Neuron (in vitro differentiated cells): Measurements from ENCODE around the gene SF3B4.

Experiments used
- H2AFZ ChIP-seq: one replicate; pipeline ENCODE4 v1.6.1; 2013; ENCODE audit warnings: low read depth, mild to moderate bottlenecking, inconsistent platforms, low read length, moderate library complexity
- H3K27me3 ChIP-seq: one replicate; pipeline ENCODE4 v1.6.1; 2013; ENCODE audit warnings: low read length; ENCODE audit not compliant: insufficient read depth
- H3K36me3 ChIP-seq: one replicate; pipeline ENCODE4 v1.6.1; 2013; ENCODE audit warnings: low read length; ENCODE audit not compliant: insufficient read depth
- H3K4me1 ChIP-seq: one replicate; pipeline ENCODE4 v1.6.1; 2013; ENCODE audit warnings: low read length; ENCODE audit not compliant: insufficient read depth
- H3K4me3 ChIP-seq: 2 replicates; pipeline ENCODE4 v1.5.1; 2013; ENCODE audit warnings: mild to moderate bottlenecking, low read length, moderate library complexity
- H3K9me3 ChIP-seq: one replicate; pipeline ENCODE4 v1.6.1; 2013; ENCODE audit warnings: low read length

SF3B4 gene

GRCh38 chr1:149927056-149927562 is 494 bp downstream of the SF3B4 start:
- Histone ChIP-seq H2AFZ (no peak overlapping the region), H3K9me3 (no peaks in the 10 kb centered on the region), H3K36me3 (peaks cover 44% of the 10 kb centered on the region), H3K4me1 (peaks cover 25% of the 10 kb centered on the region), H3K27me3 (no peaks in the 10 kb centered on the region), H3K4me3 (peak overlapping the region; percentile 86)

GRCh38 chr1:149926296-149926695 is 1.3 kb downstream of the SF3B4 start:
- H3K4me3 ChIP-seq, result peak overlapping the region; percentile 86
- no peaks in the 10 kb centered on the region for H3K9me3 ChIP-seq
- H3K27me3 ChIP-seq, result no peaks in the 10 kb centered on the region
- peaks cover 25% of the 10 kb centered on the region for H3K4me1 ChIP-seq
- H3K36me3 ChIP-seq, result peaks cover 44% of the 10 kb centered on the region
- no peak overlapping the region for H2AFZ ChIP-seq

- H3K9me3 ChIP-seq, result no peaks in the 10 kb centered on the region
- peaks cover 25% of the 10 kb centered on the region for H3K4me1 ChIP-seq
- H2AFZ ChIP-seq, result no peak overlapping the region
- H3K27me3 ChIP-seq, result no peaks in the 10 kb centered on the region
- no peak overlapping the region for H3K4me3 ChIP-seq
- peaks cover 44% of the 10 kb centered on the region for H3K36me3 ChIP-seq
Measured at GRCh38 chr1:149925751-149926150, 1.9 kb downstream of the SF3B4 start.

GRCh38 chr1:149925345-149925744 is 2.3 kb downstream of the SF3B4 start:
- H3K36me3 ChIP-seq, result peaks cover 44% of the 10 kb centered on the region
- H2AFZ ChIP-seq, result no peak overlapping the region
- H3K27me3 ChIP-seq, result no peaks in the 10 kb centered on the region
- H3K4me3 ChIP-seq, result no peak overlapping the region
- H3K4me1 ChIP-seq, result peaks cover 25% of the 10 kb centered on the region
- H3K9me3 ChIP-seq, result no peaks in the 10 kb centered on the region

- Histone ChIP-seq H3K36me3 (peaks cover 44% of the 10 kb centered on the region), H3K4me1 (peaks cover 24% of the 10 kb centered on the region), H2AFZ (no peak overlapping the region), H3K27me3 (no peaks in the 10 kb centered on the region), H3K4me3 (no peak overlapping the region), H3K9me3 (no peaks in the 10 kb centered on the region)
Measured at GRCh38 chr1:149923626-149924025, 4.0 kb downstream of the SF3B4 start.

- peak within 1 kb of the TSS; percentile 68 for H2AFZ ChIP-seq
- peak within 1 kb of the TSS; percentile 64 for H3K4me3 ChIP-seq
- H3K27me3 ChIP-seq, result no peaks in the 10 kb centered on the region
- H3K36me3 ChIP-seq, result peaks cover 13% of the 10 kb centered on the region
- H3K9me3 ChIP-seq, result no peaks in the 10 kb centered on the region
- peaks cover 19% of the 10 kb centered on the region for H3K4me1 ChIP-seq
Measured at GRCh38 chr1:149917571-149918144, 9.9 kb downstream of the SF3B4 start, which contains the start of gene SV2A. TSS of gene SV2A (minus strand) at chr1:149917844. CDS start at chr1:149913840, 4,004 bp downstream.

- Histone ChIP-seq H3K4me1 (peaks cover 19% of the 10 kb centered on the region), H2AFZ (peak overlapping the region; percentile 68), H3K27me3 (no peaks in the 10 kb centered on the region), H3K36me3 (peaks cover 13% of the 10 kb centered on the region), H3K9me3 (no peaks in the 10 kb centered on the region), H3K4me3 (peak overlapping the region; percentile 64)
Measured at GRCh38 chr1:149916898-149917252, 10.7 kb downstream of the SF3B4 start.

GRCh38 chr1:149916193-149916897 is 11.3 kb downstream of the SF3B4 start:
- no peak overlapping the region for H2AFZ ChIP-seq

GRCh38 chr1:149915429-149916192 is 12.0 kb downstream of the SF3B4 start:
- Histone ChIP-seq H3K9me3 (no peaks in the 10 kb centered on the region), H3K4me1 (peaks cover 19% of the 10 kb centered on the region), H3K4me3 (peak overlapping the region; percentile 64), H3K27me3 (no peaks in the 10 kb centered on the region), H3K36me3 (peaks cover 21% of the 10 kb centered on the region), H2AFZ (no peak overlapping the region)

More at GRCh38 chr1:149916193-149916897, 11.3 kb downstream of the SF3B4 start:
- no peaks in the 10 kb centered on the region for H3K9me3 ChIP-seq
- peaks cover 19% of the 10 kb centered on the region for H3K36me3 ChIP-seq
- H3K27me3 ChIP-seq, result no peaks in the 10 kb centered on the region
- H3K4me3 ChIP-seq, result peak overlapping the region; percentile 64
- peaks cover 19% of the 10 kb centered on the region for H3K4me1 ChIP-seq

GRCh38 chr1:149914545-149914944 is 13.1 kb downstream of the SF3B4 start:
- Histone ChIP-seq H3K9me3 (no peaks in the 10 kb centered on the region), H3K27me3 (no peaks in the 10 kb centered on the region), H2AFZ (no peak overlapping the region), H3K36me3 (peaks cover 28% of the 10 kb centered on the region), H3K4me1 (peaks cover 19% of the 10 kb centered on the region), H3K4me3 (no peak overlapping the region)

- Histone ChIP-seq H3K9me3 (no peaks in the 10 kb centered on the region), H3K4me1 (no peaks in the 10 kb centered on the region), H3K36me3 (peaks cover 40% of the 10 kb centered on the region), H2AFZ (no peak overlapping the region), H3K27me3 (no peaks in the 10 kb centered on the region), H3K4me3 (no peak overlapping the region)
Measured at GRCh38 chr1:149906570-149907075, 21.0 kb downstream of the SF3B4 start.

GRCh38 chr1:149903836-149904491 is 23.6 kb downstream of the SF3B4 start:
- H3K27me3 ChIP-seq, result no peaks in the 10 kb centered on the region
- no peak overlapping the region for H3K4me3 ChIP-seq
- no peaks in the 10 kb centered on the region for H3K9me3 ChIP-seq
- H3K36me3 ChIP-seq, result peaks cover 22% of the 10 kb centered on the region
- H2AFZ ChIP-seq, result no peak overlapping the region
- peaks cover 6% of the 10 kb centered on the region for H3K4me1 ChIP-seq
